Astrocyte of the spinal cord (primary cell): ENCODE results near the gene CHST3.

Source experiments
- DNase-seq: peaks from one replicate; pipeline ENCODE4 v3.0.0; 2011; ENCODE audit warnings: low read depth, low spot score
- H3K4me3 ChIP-seq: 2 replicates; pipeline ENCODE4 v1.5.1; 2011; ENCODE audit warnings: low read depth, mild to moderate bottlenecking, low read length, moderate library complexity
- CTCF ChIP-seq: IDR thresholded peaks from 2 replicates; pipeline ENCODE4 v1.5.1; 2012; ENCODE audit warnings: low read depth, mild to moderate bottlenecking, low read length, inconsistent platforms
- in situ Hi-C: cut with HindIII; loops from 2 replicates; pipeline ENCODE4 v1.10.0; 2017; ENCODE audit warnings: low sequenced_read_pairs

The CHST3 gene

GRCh38 chr10:71946700-71947099, 17.5 kb upstream of the CHST3 start:
- no peak for TF ChIP-seq CTCF
- DNase-seq, result no peak
- in situ Hi-C loops, result no loop called here
- H3K4me3 ChIP-seq, result no peak overlapping the region

GRCh38 chr10:71948496-71949067, 15.6 kb upstream of the CHST3 start:
- no peak for TF ChIP-seq CTCF
- DNase-seq, result no peak
- H3K4me3 ChIP-seq, result no peak overlapping the region
- in situ Hi-C loops, result no loop called here

- in situ Hi-C loops, result no loop called here
- no peak overlapping the region for H3K4me3 ChIP-seq
- DNase-seq, result no peak
- TF ChIP-seq CTCF, result no peak
Measured at GRCh38 chr10:71950683-71951082, 13.5 kb upstream of the CHST3 start.

GRCh38 chr10:71952745-71953144, 11.4 kb upstream of the CHST3 start:
- no peak for TF ChIP-seq CTCF
- in situ Hi-C loops, result no loop called here
- H3K4me3 ChIP-seq, result no peak overlapping the region
- no peak for DNase-seq

GRCh38 chr10:71957546-71958275, 6.5 kb upstream of the CHST3 start:
- no peak overlapping the region for H3K4me3 ChIP-seq
- no peak for DNase-seq
- TF ChIP-seq CTCF, result peak; percentile 13
- in situ Hi-C loops, result no loop called here

- TF ChIP-seq CTCF, result no peak
- H3K4me3 ChIP-seq, result no peak overlapping the region
- in situ Hi-C loops, result no loop called here
- no peak for DNase-seq
Measured at GRCh38 chr10:71959526-71959925, 4.7 kb upstream of the CHST3 start.
